Fibroblast of mammary gland (primary cell): ENCODE results near the gene PYROXD2.
"Not testable (repeated sequence)": the region's sequence is repeated elsewhere in the genome, so short reads cannot be mapped to it uniquely, and the experiment has no call there.

Experiments
- DNase-seq: peaks from one replicate; pipeline ENCODE4 v3.0.0-alpha.2; 2010; ENCODE audit warnings: low read depth
- H3K4me3 ChIP-seq: 2 replicates; pipeline ENCODE4 v1.5.1; 2011; ENCODE audit warnings: low read depth, mild to moderate bottlenecking, low read length, moderate library complexity; ENCODE audit not compliant: control insufficient read depth
- CTCF ChIP-seq: conservative IDR thresholded peaks from 2 replicates; pipeline ENCODE4 v1.5.1; 2011; ENCODE audit warnings: low read depth, low read length, inconsistent platforms; ENCODE audit not compliant: control insufficient read depth, insufficient read depth

The PYROXD2 gene

GRCh38 chr10:98388101-98388655, 26.8 kb downstream of the PYROXD2 start:
- TF ChIP-seq CTCF, result no peak
- no peak for DNase-seq

GRCh38 chr10:98384531-98385133, 30.4 kb downstream of the PYROXD2 start:
- H3K4me3 ChIP-seq, result no peak overlapping the region
- DNase-seq, result no peak
- TF ChIP-seq CTCF, result no peak

More at GRCh38 chr10:98388101-98388655, 26.8 kb downstream of the PYROXD2 start:
- H3K4me3 ChIP-seq, result no peak overlapping the region

- TF ChIP-seq CTCF, result no peak
- DNase-seq, result no peak
- H3K4me3 ChIP-seq, result no peak overlapping the region
Measured at GRCh38 chr10:98383869-98384268, 31.1 kb downstream of the PYROXD2 start.

- peak; percentile 82 for DNase-seq
- H3K4me3 ChIP-seq, result not testable (repeated sequence)
Measured at GRCh38 chr10:98383134-98383667, 31.8 kb downstream of the PYROXD2 start.

- no peak for DNase-seq
- no peak overlapping the region for H3K4me3 ChIP-seq
- no peak for TF ChIP-seq CTCF
Measured at GRCh38 chr10:98382691-98383101, 32.3 kb downstream of the PYROXD2 start.

GRCh38 chr10:98380493-98381339, 34.3 kb downstream of the PYROXD2 start:
- TF ChIP-seq CTCF, result no peak
- DNase-seq, result no peak

GRCh38 chr10:98378722-98379121, 36.3 kb downstream of the PYROXD2 start:
- no peak for TF ChIP-seq CTCF
- no peak overlapping the region for H3K4me3 ChIP-seq
- DNase-seq, result peak; percentile 24

More at GRCh38 chr10:98380493-98381339, 34.3 kb downstream of the PYROXD2 start:
- no peak overlapping the region for H3K4me3 ChIP-seq
